Measurements from ENCODE around the gene CEP89.
"Not testable (repeated sequence)": the region's sequence is repeated elsewhere in the genome, so short reads cannot be mapped to it uniquely, and the experiment has no call there.

Gene CEP89

DNA sequence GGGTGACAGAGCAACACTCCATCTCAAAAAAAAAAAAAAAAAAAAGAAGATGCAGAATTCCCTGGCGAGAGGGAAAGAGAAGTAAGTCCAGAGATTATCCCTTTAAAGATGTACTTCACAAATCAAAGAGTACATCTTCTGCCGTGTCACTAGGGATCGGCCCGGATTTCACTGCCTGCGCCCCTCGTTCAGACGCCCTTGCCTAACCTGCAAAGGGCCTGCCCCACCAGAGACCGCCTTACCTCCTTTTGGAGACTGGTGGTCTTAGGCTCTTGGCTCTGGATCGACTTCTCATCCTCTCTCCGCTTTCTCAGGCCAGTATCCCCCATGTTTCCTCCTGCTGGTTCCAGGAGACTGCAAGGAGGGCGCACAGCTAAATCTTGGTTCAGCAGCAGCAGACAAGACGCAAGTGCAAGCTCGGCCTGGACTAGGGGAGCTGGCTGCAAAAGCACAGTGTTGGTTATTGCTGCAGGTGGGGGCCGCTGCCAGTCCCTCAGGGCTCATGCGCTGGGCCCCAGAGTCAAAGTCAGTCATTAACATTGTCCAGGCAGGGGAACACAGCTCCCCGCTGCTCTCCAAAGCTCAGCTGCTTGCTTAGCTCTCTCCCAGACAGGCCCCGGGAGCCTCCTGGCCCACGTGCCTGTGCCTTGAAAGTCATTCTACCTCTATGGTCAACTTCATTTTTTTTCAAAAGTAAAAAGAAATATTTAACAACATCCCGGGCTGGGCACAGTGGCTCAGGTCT is 103.4 kb downstream of the CEP89 start:
- no peak for DNase-seq

- not testable (repeated sequence) for DNase-seq
Observed at GRCh38 chr19:32867436-32867835, 104.3 kb downstream of the CEP89 start.

GRCh38 chr19:32866564-32867265 is 105.0 kb downstream of the CEP89 start:
- DNase-seq, result no peak

GRCh38 chr19:32866061-32866460 is 105.7 kb downstream of the CEP89 start:
- DNase-seq, result no peak

DNA sequence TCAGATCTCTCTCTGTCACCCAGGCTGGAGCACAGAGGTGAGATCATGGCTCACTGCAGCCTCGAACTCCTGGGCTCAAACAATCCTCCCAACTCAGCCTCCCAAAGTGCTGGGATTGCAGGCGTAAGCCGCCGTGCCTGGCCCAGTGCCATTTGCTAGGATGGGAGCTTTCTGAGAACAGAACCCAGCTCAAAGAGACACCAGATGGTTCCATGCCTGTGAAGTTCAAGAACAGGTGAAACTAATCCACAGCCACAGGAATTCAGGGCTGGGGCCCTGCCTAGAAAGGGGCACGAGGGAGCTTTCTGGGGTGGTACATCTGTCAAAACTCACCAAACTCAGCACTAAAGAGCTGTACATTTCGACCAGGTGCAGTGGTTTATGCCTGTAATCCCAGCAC is 106.4 kb downstream of the CEP89 start:
- no peak for DNase-seq

GRCh38 chr19:32864318-32865007 is 107.3 kb downstream of the CEP89 start:
- no peak for DNase-seq

- DNase-seq, result no peak
Observed at GRCh38 chr19:32863841-32864240, 107.9 kb downstream of the CEP89 start.

- no peak for DNase-seq
Observed at GRCh38 chr19:32863301-32863700, 108.5 kb downstream of the CEP89 start.

- no peak for DNase-seq
Observed at GRCh38 chr19:32862741-32863140, 109.0 kb downstream of the CEP89 start.

DNA sequence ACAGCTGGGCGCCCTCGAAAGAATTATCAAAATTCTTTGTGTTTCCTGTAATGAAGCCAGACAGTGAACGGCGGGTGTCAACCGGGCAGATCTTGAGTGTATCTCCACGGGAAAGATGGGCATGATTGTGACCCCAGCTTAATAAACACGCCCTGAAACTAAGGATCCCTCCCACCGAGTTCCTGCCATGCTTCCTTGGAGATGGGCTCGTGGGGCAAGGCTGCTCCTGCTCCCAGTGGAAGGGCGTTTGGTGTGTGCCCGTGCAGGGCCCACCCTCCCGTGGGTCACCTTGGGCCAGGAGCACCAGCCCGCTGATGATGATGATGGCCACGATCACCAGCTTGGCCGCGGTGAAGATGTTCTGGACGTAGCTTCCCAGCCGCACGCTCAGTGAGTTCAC is 109.6 kb downstream of the CEP89 start:
- DNase-seq, result no peak

GRCh38 chr19:32861596-32861995 is 110.2 kb downstream of the CEP89 start:
- no peak for DNase-seq

GRCh38 chr19:32859591-32859990 is 112.2 kb downstream of the CEP89 start:
- DNase-seq, result no peak

- DNase-seq, result no peak
Observed at GRCh38 chr19:32858559-32858958, 113.2 kb downstream of the CEP89 start.

GRCh38 chr19:32858155-32858554 is 113.6 kb downstream of the CEP89 start:
- DNase-seq, result no peak

DNA sequence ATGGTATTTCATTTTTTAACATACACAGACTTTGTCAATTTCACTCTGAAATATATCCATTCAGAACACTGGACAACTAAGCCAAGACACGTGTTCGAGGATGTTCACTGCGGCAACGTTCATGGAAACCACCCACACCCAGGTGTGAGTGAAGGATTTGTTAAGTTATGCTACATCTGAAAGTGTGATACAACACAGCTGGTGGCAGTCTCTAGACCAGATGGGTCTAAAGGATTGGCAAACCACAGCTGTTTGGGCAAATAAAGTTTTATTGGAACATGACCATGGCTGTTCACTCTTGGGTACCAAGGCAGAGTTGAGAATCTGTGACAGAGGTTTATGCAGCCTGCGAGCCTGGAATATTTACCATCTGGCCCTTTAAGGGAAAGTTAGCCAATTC is 114.2 kb downstream of the CEP89 start:
- DNase-seq, result no peak

DNA sequence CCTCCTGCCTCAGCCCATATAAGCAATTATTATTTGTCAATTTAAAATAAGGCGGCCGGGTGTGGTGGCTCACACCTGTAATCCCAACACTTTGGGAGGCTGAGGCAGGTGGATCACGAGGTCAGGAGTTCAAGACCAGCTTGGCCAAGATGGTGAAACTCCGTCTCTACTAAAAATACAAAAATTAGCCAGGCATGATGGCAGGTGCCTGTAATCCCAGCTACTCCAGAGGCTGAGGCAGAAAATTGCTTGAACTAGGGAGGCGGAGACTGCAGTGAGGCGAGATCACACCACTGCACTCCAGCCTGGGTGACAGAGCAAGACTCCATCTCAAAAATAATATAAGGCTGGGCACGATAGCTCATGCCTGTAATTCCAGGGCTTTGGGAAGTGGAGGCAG is 114.9 kb downstream of the CEP89 start:
- not testable (repeated sequence) for DNase-seq

DNA sequence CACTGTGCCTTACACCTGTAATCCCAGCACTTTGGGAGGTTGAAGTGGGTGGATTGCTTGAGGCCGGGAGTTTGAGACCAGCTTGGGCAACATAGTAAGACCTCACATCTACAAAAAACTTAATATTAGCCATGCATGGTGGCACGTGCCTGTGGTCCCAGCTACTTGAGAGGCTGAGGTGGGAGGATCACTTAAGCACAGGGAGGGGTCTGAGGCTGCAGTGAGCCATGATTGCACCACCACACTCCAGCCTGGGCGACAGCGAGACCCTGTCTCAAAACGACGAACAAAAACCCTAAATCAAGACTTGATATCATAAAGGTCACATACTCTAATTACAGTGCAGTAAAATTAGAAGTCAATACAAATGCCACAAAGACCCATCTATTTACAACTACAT is 119.5 kb downstream of the CEP89 start:
- no peak for DNase-seq

GRCh38 chr19:32848035-32848434 is 123.7 kb downstream of the CEP89 start:
- DNase-seq, result not testable (repeated sequence)

GRCh38 chr19:32843716-32844245 is 128.0 kb downstream of the CEP89 start:
- DNase-seq, result no peak

DNA sequence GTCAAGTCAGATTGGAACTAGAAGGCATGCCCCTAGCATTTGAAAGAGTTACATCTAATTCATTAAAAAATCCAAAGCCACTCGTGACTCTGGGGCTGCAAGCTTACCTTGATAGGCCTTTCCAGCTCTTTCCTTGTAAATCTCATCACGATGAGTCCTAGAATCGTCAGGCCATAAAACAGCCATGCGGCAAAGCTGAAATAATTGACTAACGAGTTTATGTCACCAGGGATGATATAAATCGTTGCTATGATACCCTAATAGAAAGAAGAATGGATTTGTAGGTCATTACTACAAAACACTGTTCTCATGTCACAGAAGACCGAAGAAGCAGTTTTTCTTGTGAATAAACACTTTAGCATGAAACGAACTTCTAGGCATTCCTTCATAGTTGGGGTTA is 129.7 kb downstream of the CEP89 start:
- no peak for DNase-seq

- peak in 1 of 2 experiments; percentile 6 for DNase-seq
Observed at GRCh38 chr19:32837531-32837930, 134.2 kb downstream of the CEP89 start.

- DNase-seq, result not testable (repeated sequence)
Observed at GRCh38 chr19:32833388-32833787, 138.4 kb downstream of the CEP89 start.

DNA sequence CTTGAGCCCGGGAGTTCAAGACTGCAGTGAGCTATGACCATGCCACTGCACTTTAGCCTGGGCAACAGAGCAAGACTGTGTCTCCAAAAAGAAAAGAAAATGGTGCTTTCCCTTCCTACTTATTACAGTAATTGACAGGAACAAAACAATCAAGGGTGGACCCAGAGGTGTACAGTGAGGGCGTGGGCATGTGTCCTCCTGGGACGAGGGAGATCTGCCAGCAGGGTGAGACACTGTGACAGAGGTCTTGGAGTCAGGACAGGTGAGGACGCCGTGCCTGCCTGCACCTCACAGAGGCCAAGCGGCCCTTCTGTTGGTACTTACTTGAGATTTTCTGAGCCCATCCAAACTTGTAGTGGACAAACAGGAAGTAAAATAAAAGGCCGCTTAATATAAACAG is 138.9 kb downstream of the CEP89 start:
- not testable (repeated sequence) for DNase-seq

DNA sequence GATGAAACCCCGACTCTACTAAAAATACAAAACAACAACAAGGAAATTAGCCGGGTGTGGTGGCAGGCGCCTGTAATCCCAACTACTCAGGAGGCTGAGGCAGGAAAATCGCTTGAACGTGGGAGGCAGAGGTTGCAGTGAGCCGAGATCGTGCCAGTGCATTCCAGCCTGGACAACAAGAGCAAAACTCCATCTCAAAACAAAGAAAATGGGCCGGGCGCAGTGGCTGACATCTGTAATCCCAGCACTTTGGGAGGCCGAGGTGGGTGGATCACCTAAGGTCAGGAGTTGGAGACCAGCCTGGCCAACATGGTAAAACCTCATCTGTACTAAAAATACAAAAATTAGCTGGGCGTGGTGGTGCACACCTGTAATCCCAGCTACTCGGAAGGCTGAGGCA is 139.7 kb downstream of the CEP89 start:
- DNase-seq, result not testable (repeated sequence)

Measured in activated CD4-positive, alpha-beta T cell treated with anti-CD3 and anti-CD28 coated beads, Interleukin-2, amount 50 U/mL, for 48 hours (primary cell).